NCI-H2196 treated with DMSO at 0.1 percent for 48 hours (cell line): ENCODE results near the gene UBE3C.

Experiments used
- DNase-seq: peaks from one replicate; lab custom pipeline; 2025; ENCODE audit not compliant: unreplicated experiment; lab: John Stamatoyannopoulos, UW

Gene UBE3C

GRCh38 chr7:157282141-157282801 lies 143.5 kb downstream of the UBE3C start:
- no peak for DNase-seq

DNA sequence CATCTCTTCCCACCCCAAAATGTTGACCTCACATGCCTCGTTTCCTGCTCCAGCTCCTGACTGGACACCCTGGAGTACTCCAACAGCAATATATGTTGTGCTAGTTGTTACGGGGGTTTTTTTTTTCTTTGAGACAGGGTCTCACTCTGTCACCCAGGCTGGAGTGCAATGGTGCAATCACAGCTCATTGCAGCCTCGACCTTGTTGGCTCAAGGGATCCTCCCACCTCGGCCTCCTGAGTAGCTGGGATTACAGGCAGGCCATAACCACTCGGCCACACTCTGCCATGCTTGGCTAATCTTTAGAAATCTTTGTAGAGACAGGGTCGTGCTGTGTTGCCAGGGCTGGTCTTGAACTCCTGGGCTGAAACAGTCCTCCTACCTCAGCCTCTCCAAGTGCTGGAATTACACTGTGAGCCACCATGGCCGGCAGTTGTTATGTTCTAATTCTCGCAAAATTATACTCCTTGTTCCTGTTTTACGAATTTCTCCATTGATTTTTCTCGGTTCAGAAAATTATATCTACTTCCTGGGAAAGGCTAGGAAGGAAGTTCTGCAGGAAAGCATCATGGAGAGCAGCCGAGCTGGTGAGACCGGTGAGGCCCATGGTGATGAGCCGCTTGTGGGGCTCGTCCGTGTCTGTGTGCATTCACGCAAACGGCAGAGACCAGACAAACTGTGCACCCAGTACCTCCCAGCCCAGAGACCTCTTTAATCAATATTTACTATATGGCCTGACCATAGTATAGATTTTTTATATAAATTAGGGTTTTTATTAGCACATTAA lies 145.7 kb downstream of the UBE3C start:
- DNase-seq = no peak

GRCh38 chr7:157291404-157292080 lies 152.8 kb downstream of the UBE3C start:
- no peak for DNase-seq

GRCh38 chr7:157292258-157292657 lies 153.5 kb downstream of the UBE3C start:
- no peak for DNase-seq

- DNase-seq = no peak
These were observed 154.2 kb downstream of the UBE3C start for GRCh38 chr7:157292770-157293412.

- DNase-seq = no peak
These were observed 154.7 kb downstream of the UBE3C start for GRCh38 chr7:157293413-157293788.

- DNase-seq = no peak
These were observed 156.0 kb downstream of the UBE3C start for GRCh38 chr7:157294773-157295172.

DNA sequence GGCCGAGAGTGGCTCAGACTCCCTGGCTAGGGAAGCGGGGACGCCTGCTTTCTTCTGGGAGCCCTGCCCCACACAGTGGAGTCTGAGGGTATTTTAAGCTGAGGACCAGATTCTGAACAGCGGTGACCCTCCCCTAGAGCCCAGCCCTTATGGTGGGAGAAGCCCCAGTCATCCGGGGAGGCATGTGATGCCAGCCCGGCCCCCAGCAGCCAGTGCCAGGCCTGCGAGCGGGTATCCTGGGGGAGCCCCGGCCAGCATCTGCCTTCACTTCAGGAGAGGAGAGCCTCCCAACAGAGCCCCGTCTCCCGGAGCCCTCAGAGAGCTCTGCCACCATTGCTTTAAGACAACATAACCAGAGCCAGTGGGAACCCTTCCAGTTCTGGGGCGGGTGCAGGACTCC lies 156.6 kb downstream of the UBE3C start:
- DNase-seq = no peak

- no peak for DNase-seq
These were observed 158.5 kb downstream of the UBE3C start for GRCh38 chr7:157297185-157297584.

- no peak for DNase-seq
These were observed 160.5 kb downstream of the UBE3C start for GRCh38 chr7:157299317-157299612.

GRCh38 chr7:157299613-157300368 lies 161.1 kb downstream of the UBE3C start:
- no peak for DNase-seq

- no peak for DNase-seq
These were observed 161.7 kb downstream of the UBE3C start for GRCh38 chr7:157300369-157300825.

GRCh38 chr7:157301610-157302120 lies 162.9 kb downstream of the UBE3C start:
- no peak for DNase-seq

DNA sequence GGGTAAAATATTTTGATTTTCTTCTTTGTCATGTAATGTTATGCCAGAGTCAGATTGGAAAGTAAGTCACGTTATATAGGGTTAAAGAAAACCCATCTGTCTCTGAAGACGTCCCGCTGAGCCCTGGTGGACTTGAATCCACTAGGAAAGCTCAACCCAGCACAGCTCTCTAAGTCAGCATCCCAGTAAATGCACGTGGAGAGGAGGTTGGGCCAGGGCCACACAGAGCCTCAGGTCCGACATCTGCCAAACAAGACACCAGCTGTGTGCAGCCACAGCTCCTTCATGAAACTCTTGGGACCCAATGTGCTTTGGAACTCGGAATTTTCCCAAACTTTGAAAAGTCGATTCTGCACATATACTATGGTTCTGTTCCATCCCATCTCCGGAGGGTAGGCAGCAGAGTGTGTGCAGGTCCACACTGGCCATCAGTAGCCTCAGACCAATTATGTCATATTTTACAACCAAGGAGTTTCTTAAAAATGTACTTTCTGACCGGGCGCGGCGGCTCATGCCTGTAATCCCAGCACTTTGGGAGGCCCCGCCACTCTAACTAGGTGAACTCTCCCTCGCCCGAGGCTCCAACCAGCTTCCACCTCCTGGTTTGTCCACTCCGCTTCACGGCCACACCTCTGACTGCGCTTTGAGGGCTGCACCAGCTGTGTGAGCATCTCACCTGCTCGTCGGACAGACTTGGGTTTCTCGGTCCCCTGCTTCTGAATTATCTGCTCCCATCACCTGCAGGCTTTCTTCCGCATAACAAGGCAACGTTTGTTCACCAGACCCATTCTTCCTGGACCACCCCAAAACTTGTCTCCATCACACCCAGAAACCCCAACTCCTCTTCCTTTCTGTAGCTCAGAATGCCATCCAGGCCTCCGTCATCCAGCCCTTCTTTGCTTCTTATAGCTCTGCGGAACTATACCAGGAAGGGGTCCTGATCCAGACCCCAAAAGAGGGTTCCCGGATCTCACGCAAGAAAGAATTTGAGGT lies 168.4 kb downstream of the UBE3C start:
- no peak for DNase-seq

DNA sequence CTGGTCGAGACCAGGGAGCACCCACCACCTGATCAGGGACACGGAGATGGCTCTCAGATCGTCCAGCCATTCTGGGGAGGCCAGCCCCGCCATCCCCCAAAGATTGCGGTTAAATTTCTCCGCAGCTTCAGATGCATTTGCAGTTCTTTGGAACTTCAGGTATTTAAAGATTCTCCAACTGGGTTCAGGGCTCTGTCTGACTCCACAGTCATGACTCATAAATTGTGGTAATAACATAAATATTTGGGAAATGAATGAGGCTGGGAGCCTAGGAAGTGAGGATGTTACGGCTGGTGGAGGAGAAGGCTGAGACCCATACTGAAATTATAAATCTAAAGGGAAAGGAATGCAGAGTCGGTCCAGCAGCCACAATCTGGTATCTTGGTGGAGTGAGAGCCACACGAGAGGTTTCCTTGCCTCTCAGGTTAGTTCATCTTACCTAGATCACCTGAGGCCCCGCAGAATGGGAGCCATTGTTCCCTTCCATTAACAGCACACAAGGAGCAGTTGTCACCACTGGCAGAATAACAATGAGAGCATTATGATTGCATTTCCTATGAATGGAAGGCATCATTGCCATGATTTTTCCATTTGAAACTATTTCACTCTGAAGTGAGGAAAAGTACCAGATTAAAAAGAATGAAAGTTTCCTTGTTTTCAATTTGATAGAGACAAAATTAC lies 171.4 kb downstream of the UBE3C start:
- DNase-seq = no peak

GRCh38 chr7:157310676-157311185 lies 172.0 kb downstream of the UBE3C start:
- no peak for DNase-seq

GRCh38 chr7:157312941-157313340 lies 174.2 kb downstream of the UBE3C start:
- DNase-seq = no peak

DNA sequence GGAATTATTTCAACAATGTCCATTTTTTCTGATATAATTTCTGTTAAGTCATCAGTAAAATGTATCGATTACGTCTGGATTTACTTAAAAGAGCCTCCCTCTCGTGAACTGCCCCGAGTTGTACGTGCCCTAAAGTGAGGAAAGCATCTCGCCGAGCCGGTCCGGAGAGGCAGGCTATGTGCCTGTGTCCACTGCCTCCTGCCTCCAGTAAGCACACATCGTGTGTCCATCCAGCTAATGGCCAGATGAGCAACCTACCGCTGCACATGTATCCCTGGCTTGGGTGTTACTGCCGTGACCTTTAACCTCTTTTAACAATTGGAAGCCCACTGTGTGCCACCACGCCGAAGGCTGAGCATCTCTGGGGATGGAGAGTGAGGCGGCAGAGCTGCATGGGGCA lies 174.9 kb downstream of the UBE3C start:
- DNase-seq = no peak
